SH-SY5Y (cell line): ENCODE measurements around the gene ARHGEF37.

Source experiments
- GATA2 ChIP-seq: IDR thresholded peaks from 2 replicates; pipeline ENCODE4 v1.6.1; 2011; ENCODE audit warnings: mild to moderate bottlenecking, low read depth, low read length
- GATA3 ChIP-seq: IDR thresholded peaks from 2 replicates; pipeline ENCODE4 v1.6.1; 2011; ENCODE audit warnings: low read depth, mild to moderate bottlenecking, low read length, moderate library complexity

DNA sequence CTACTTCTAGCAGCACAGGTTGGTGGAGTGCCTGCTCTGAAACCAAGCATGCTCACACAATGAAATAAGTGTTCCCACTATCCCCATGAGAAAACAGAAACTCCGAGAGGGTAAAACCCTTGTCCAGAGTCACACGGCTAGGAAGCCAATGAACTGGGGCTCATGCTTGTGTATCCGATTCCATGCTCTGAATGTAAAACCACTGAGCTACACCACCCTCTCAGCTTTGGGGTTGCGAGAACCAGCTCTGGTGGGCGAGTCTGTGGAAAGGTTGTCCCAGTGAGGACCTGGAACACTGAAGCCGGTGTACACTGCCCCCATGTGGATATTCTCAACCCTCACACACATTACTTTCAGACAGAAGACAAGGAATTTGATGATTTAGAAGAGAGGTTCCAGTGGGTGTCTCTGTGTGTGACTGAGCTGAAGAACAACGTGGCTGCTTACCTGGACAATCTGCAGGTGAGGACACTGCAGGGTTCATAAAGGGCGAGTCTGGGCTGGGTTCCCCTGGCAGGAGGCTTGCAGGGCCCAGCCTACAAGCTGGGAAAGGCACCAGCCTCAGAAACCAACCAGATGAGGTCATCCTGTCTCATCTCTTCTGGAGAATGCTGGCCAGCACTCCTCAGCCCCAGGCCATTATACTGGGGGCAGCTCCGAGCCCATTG lies 37.4 kb downstream of the ARHGEF37 start:
- TF ChIP-seq GATA2 (no peak), GATA3 (no peak)
